ENCODE results near the gene FIGNL2.

- TF ChIP-seq GATA2 (IDR thresholded peaks at IDR 0.05; ENCODE audit: low read depth, low read length) (no peak), GATA3 (IDR thresholded peaks at IDR 0.05; ENCODE audit: low read depth, low read length) (no peak)
These were observed 26.9 kb downstream of the FIGNL2 start for GRCh38 chr12:51821440-51822260.

All from SH-SY5Y (cell line).